HG03039 (cell line): ENCODE measurements around the gene U2AF2.

Experiments used
- ATAC-seq: cut with Tn5 transposase; IDR thresholded peaks from one replicate; pipeline ENCODE4 v1.9.1; 2021; ENCODE audit warnings: mild to moderate bottlenecking, moderate library complexity; ENCODE audit not compliant: unreplicated experiment

The U2AF2 gene

GRCh38 chr19:55687281-55688201 lies 32.7 kb downstream of the U2AF2 start:
- no peak for ATAC-seq

- no peak for ATAC-seq
These were observed 33.8 kb downstream of the U2AF2 start for GRCh38 chr19:55688422-55689218.

- no peak for ATAC-seq
These were observed 34.7 kb downstream of the U2AF2 start for GRCh38 chr19:55689411-55690108.

- no peak for ATAC-seq
These were observed 35.4 kb downstream of the U2AF2 start for GRCh38 chr19:55690109-55690768.

- no peak for ATAC-seq
These were observed 36.1 kb downstream of the U2AF2 start for GRCh38 chr19:55690769-55691545.

GRCh38 chr19:55691561-55692481 lies 37.0 kb downstream of the U2AF2 start:
- ATAC-seq: no peak

GRCh38 chr19:55692681-55693081 lies 37.8 kb downstream of the U2AF2 start:
- no peak for ATAC-seq

- ATAC-seq: no peak
These were observed 38.6 kb downstream of the U2AF2 start for GRCh38 chr19:55693336-55693974.

GRCh38 chr19:55694241-55694655 lies 39.4 kb downstream of the U2AF2 start:
- ATAC-seq: no peak

- ATAC-seq: no peak
These were observed 40.0 kb downstream of the U2AF2 start for GRCh38 chr19:55694656-55695491.

GRCh38 chr19:55695511-55696290 lies 40.9 kb downstream of the U2AF2 start:
- ATAC-seq: no peak

- no peak for ATAC-seq
These were observed 41.6 kb downstream of the U2AF2 start for GRCh38 chr19:55696301-55697068.

GRCh38 chr19:55697069-55697440 lies 42.2 kb downstream of the U2AF2 start:
- no peak for ATAC-seq

GRCh38 chr19:55697698-55698097 lies 42.9 kb downstream of the U2AF2 start:
- no peak for ATAC-seq

- no peak for ATAC-seq
These were observed 43.4 kb downstream of the U2AF2 start for GRCh38 chr19:55698256-55698655.

GRCh38 chr19:55699221-55699620 lies 44.4 kb downstream of the U2AF2 start:
- ATAC-seq: no peak
